GM21723 (cell line): Measurements from ENCODE around the gene DOK3.
"Not testable (repeated sequence)": the region's sequence is repeated elsewhere in the genome, so short reads cannot be mapped to it uniquely, and the experiment has no call there.

ENCODE experiments used
- ATAC-seq: cut with Tn5 transposase; IDR thresholded peaks from one replicate; pipeline ENCODE4 v1.9.1; 2021; ENCODE audit warnings: mild to moderate bottlenecking, moderate library complexity; ENCODE audit not compliant: unreplicated experiment

Gene DOK3

GRCh38 chr5:177536386-177536785, 26.8 kb upstream of the DOK3 start:
- no peak for ATAC-seq

- no peak for ATAC-seq
Observed at GRCh38 chr5:177535125-177535524, 25.5 kb upstream of the DOK3 start.

GRCh38 chr5:177534433-177534832, 24.8 kb upstream of the DOK3 start:
- not testable (repeated sequence) for ATAC-seq

- ATAC-seq: no peak
Observed at GRCh38 chr5:177531209-177531940, 21.7 kb upstream of the DOK3 start.

- no peak for ATAC-seq
Observed at GRCh38 chr5:177530638-177531037, 21.0 kb upstream of the DOK3 start.

- ATAC-seq: no peak
Observed at GRCh38 chr5:177529247-177530203, 19.9 kb upstream of the DOK3 start.

GRCh38 chr5:177528631-177529030, 19.0 kb upstream of the DOK3 start:
- no peak for ATAC-seq

- ATAC-seq: no peak
Observed at GRCh38 chr5:177527595-177527994, 18.0 kb upstream of the DOK3 start.

- no peak for ATAC-seq
Observed at GRCh38 chr5:177526791-177527190, 17.2 kb upstream of the DOK3 start.

GRCh38 chr5:177526191-177526590, 16.6 kb upstream of the DOK3 start:
- no peak for ATAC-seq

- no peak for ATAC-seq
Observed at GRCh38 chr5:177524941-177525655, 15.5 kb upstream of the DOK3 start.

- ATAC-seq: no peak
Observed at GRCh38 chr5:177524539-177524900, 14.9 kb upstream of the DOK3 start.

GRCh38 chr5:177523711-177524538, 14.3 kb upstream of the DOK3 start:
- no peak for ATAC-seq

- no peak for ATAC-seq
Observed at GRCh38 chr5:177520916-177521513, 11.4 kb upstream of the DOK3 start.

GRCh38 chr5:177520271-177520670, 10.6 kb upstream of the DOK3 start:
- no peak for ATAC-seq

- no peak for ATAC-seq
Observed at GRCh38 chr5:177519463-177520235, 10.0 kb upstream of the DOK3 start.

GRCh38 chr5:177516601-177517568, 7.3 kb upstream of the DOK3 start, which contains the start of gene DDX41:
Gene DDX41 (minus strand): TSS chr5:177516961. CDS start chr5:177516945, 16 bp downstream.
- peak; percentile 80 for ATAC-seq

GRCh38 chr5:177515580-177515979, 6.0 kb upstream of the DOK3 start:
- no peak for ATAC-seq
